DOHH2 (cell line): ENCODE data around the gene TP53I3.

Experiments used
- H3F3A ChIP-seq: fragments of 200-600 bp; sonication (generic), shearing (Covaris generic); 2 replicates; pipeline ENCODE4 v1.6.0; 2016; ENCODE audit warnings: antibody characterized with exemption, mild to moderate bottlenecking; ENCODE audit not compliant: control insufficient read depth, insufficient read depth
- H3K27ac ChIP-seq: fragments of 200-600 bp; sonication (generic); 2 replicates; pipeline ENCODE4 v1.5.1; 2014; ENCODE audit warnings: low read depth, mild to moderate bottlenecking, low read length, moderate library complexity
- H3K27me3 ChIP-seq: fragments of 200-600 bp; sonication (generic); 2 replicates; pipeline ENCODE4 v1.6.1; 2014; ENCODE audit warnings: mild to moderate bottlenecking, low read length, mixed read lengths; ENCODE audit not compliant: control insufficient read depth
- H3K36me3 ChIP-seq: fragments of 200-600 bp; sonication (generic); 2 replicates; pipeline ENCODE4 v1.6.1; 2014; ENCODE audit warnings: mild to moderate bottlenecking, low read length, moderate library complexity, mixed read lengths; ENCODE audit not compliant: control insufficient read depth
- H3K4me1 ChIP-seq: fragments of 200-600 bp; sonication (generic); 2 replicates; pipeline ENCODE4 v1.6.1; 2014; ENCODE audit warnings: mild to moderate bottlenecking, low read length, mixed read lengths; ENCODE audit not compliant: control insufficient read depth
- H3K4me2 ChIP-seq: fragments of 200-600 bp; sonication (generic); 2 replicates; pipeline ENCODE4 v1.6.0; 2014; ENCODE audit warnings: mild to moderate bottlenecking, low read length, moderate library complexity
- H3K4me3 ChIP-seq: fragments of 200-600 bp; sonication (generic); 2 replicates; pipeline ENCODE4 v1.5.1; 2014; ENCODE audit warnings: mild to moderate bottlenecking, low read length, mixed read lengths
- H3K79me2 ChIP-seq: fragments of 200-600 bp; sonication (generic); 2 replicates; pipeline ENCODE4 v1.6.1; 2014; ENCODE audit warnings: mild to moderate bottlenecking, low read length, mixed read lengths; ENCODE audit not compliant: control insufficient read depth
- H3K9me2 ChIP-seq: fragments of 200-600 bp; sonication (generic); replicated peaks from 2 replicates; pipeline ENCODE4 v1.6.1; 2014; ENCODE audit warnings: mild to moderate bottlenecking, low read length, mixed read lengths; ENCODE audit not compliant: control insufficient read depth
- H3K9me3 ChIP-seq: fragments of 200-600 bp; sonication (generic); 2 replicates; pipeline ENCODE4 v1.6.1; 2014; ENCODE audit warnings: antibody characterized with exemption, low read length, mixed read lengths; ENCODE audit not compliant: control insufficient read depth, insufficient read depth
- H4K20me1 ChIP-seq: fragments of 200-600 bp; sonication (generic); 2 replicates; pipeline ENCODE4 v1.6.0; 2014; ENCODE audit warnings: low read depth, mild to moderate bottlenecking, antibody characterized with exemption, low read length, moderate library complexity; ENCODE audit not compliant: control insufficient read depth, insufficient read depth
- CTCF ChIP-seq: fragments of 200-600 bp; sonication (generic); IDR thresholded peaks from one replicate; pipeline ENCODE4 v1.5.1; 2014; ENCODE audit warnings: antibody characterized with exemption, mild to moderate bottlenecking, low read depth, low read length; ENCODE audit not compliant: poor library complexity, severe bottlenecking
- EZH2phosphoT487 ChIP-seq: fragments of 200-600 bp; sonication (generic); IDR thresholded peaks from 2 replicates; pipeline ENCODE4 v1.6.1; 2017; ENCODE audit warnings: borderline replicate concordance, mild to moderate bottlenecking, antibody characterized with exemption, low read length, moderate library complexity, mixed read lengths

TP53I3 gene

GRCh38 chr2:24072259-24072658 is 12.4 kb downstream of the TP53I3 start:
- H4K20me1 ChIP-seq = no peaks in the 10 kb centered on the region
- H3K4me1 ChIP-seq = peaks cover 14% of the 10 kb centered on the region
- H3K27ac ChIP-seq = no peak overlapping the region
- no peaks in the 10 kb centered on the region for H3K9me2 ChIP-seq
- no peak for TF ChIP-seq EZH2phosphoT487
- H3F3A ChIP-seq = peaks cover 5% of the 10 kb centered on the region; the same call in 1 of the 2 replicates
- no peak overlapping the region for H3K4me3 ChIP-seq
- H3K9me3 ChIP-seq = no peaks in the 10 kb centered on the region
- H3K4me2 ChIP-seq = no peak overlapping the region
- peaks cover 62% of the 10 kb centered on the region for H3K36me3 ChIP-seq
- no peaks in the 10 kb centered on the region for H3K27me3 ChIP-seq
- peaks cover 56% of the 10 kb centered on the region for H3K79me2 ChIP-seq

GRCh38 chr2:24065341-24065740 is 19.3 kb downstream of the TP53I3 start:
- Histone ChIP-seq H4K20me1 (no peaks in the 10 kb centered on the region), H3K36me3 (peaks cover 41% of the 10 kb centered on the region), H3K27ac (no peak overlapping the region), H3K4me3 (no peak overlapping the region), H3K27me3 (no peaks in the 10 kb centered on the region), H3K4me2 (no peak overlapping the region), H3K4me1 (no peaks in the 10 kb centered on the region), H3K9me3 (no peaks in the 10 kb centered on the region), H3K79me2 (peaks cover 5% of the 10 kb centered on the region; the same call in 1 of the 2 replicates), H3K9me2 (no peaks in the 10 kb centered on the region), H3F3A (peaks cover 17% of the 10 kb centered on the region)
- TF ChIP-seq CTCF (no peak), EZH2phosphoT487 (no peak)

GRCh38 chr2:24058564-24059271 is 25.9 kb downstream of the TP53I3 start:
- Histone ChIP-seq H4K20me1 (no peaks in the 10 kb centered on the region), H3K9me3 (no peaks in the 10 kb centered on the region), H3K9me2 (no peaks in the 10 kb centered on the region), H3K4me3 (no peak overlapping the region), H3K27ac (no peak overlapping the region), H3K79me2 (no peaks in the 10 kb centered on the region), H3F3A (no peaks in the 10 kb centered on the region), H3K27me3 (no peaks in the 10 kb centered on the region), H3K36me3 (no peaks in the 10 kb centered on the region), H3K4me2 (no peak overlapping the region), H3K4me1 (peaks cover 8% of the 10 kb centered on the region)
- TF ChIP-seq EZH2phosphoT487 (no peak), CTCF (no peak)

- Histone ChIP-seq H3K9me3 (no peaks in the 10 kb centered on the region), H3K4me3 (no peak overlapping the region), H3K4me2 (no peak overlapping the region), H3F3A (peaks cover 5% of the 10 kb centered on the region), H3K9me2 (no peaks in the 10 kb centered on the region), H4K20me1 (no peaks in the 10 kb centered on the region), H3K27me3 (peaks cover 11% of the 10 kb centered on the region), H3K79me2 (no peaks in the 10 kb centered on the region), H3K4me1 (peaks cover 8% of the 10 kb centered on the region), H3K36me3 (no peaks in the 10 kb centered on the region), H3K27ac (no peak overlapping the region)
- TF ChIP-seq CTCF = no peak
- no peak for TF ChIP-seq EZH2phosphoT487
These were observed 28.9 kb downstream of the TP53I3 start for GRCh38 chr2:24055750-24056149.
